Neural progenitor cell (in vitro differentiated cells): ENCODE data around the gene FMN1.

Source experiments
- EZH2 ChIP-seq: fragments of 200-600 bp; sonication (generic); IDR thresholded peaks from 2 replicates; pipeline ENCODE4 v1.6.1; 2017; ENCODE audit warnings: antibody characterized with exemption, mild to moderate bottlenecking, moderate library complexity
- TF ChIP-seq, protein P1 (sequence below): fragments of 200-600 bp; sonication (generic); IDR thresholded peaks from 2 replicates; pipeline ENCODE4 v1.5.1; 2017; ENCODE audit warnings: antibody characterized with exemption, mild to moderate bottlenecking

DNA sequence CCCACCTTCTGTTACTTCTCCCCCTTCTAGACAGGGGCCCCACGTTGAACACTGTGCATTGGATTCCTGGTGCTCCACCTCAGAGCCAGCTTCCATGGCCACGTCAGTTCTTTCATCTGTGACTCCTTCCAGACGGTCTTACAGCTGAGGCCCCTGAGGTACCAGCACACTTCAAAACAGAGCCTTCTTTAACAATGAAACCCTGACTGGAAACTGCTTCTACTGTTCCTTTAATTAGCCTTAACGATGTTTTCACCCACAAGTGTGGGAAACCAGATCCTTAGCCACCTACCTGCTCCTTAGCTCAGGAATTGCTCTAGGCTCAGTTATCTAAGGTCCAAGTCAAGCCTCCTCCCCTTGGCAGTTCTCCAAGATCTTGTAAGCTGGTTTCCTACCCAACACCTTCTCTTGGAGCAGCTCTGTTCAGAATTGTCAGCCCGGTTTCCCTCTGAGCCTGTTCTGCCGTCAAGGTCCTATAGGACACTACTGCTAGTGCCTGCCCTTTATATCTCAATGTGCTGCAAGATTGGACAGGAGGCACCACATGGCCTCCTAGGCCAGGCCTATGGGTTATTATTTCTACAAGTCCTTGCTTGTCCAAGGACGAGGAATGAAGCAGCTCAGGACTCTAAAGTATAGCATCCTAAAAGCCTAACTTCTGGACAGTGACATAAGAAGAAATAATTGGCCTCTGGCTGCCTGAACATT, 80.7 kb downstream of the FMN1 start:
- TF ChIP-seq EZH2 = no peak
- TF ChIP-seq, protein P1, sequence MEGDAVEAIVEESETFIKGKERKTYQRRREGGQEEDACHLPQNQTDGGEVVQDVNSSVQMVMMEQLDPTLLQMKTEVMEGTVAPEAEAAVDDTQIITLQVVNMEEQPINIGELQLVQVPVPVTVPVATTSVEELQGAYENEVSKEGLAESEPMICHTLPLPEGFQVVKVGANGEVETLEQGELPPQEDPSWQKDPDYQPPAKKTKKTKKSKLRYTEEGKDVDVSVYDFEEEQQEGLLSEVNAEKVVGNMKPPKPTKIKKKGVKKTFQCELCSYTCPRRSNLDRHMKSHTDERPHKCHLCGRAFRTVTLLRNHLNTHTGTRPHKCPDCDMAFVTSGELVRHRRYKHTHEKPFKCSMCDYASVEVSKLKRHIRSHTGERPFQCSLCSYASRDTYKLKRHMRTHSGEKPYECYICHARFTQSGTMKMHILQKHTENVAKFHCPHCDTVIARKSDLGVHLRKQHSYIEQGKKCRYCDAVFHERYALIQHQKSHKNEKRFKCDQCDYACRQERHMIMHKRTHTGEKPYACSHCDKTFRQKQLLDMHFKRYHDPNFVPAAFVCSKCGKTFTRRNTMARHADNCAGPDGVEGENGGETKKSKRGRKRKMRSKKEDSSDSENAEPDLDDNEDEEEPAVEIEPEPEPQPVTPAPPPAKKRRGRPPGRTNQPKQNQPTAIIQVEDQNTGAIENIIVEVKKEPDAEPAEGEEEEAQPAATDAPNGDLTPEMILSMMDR = no peak
